H1 (cell line): ENCODE data around the gene GMEB2. TPM values are rescaled to one million over a fixed set of nuclear protein-coding genes. Genes with fewer than 3 reads are reported as not detected.

Experiments
- CTCF ChIA-PET: fragments of 300-600 bp; sonication (Branson Sonifier 250); formaldehyde crosslinking; loops from one replicate; lab custom pipeline; 2021; ENCODE audit not compliant: partially characterized antibody; lab: Charles Lee
- POLR2A ChIA-PET: fragments of 300-600 bp; sonication (Branson Sonifier 250); formaldehyde crosslinking; loops from one replicate; lab custom pipeline; 2021; ENCODE audit warnings: inconsistent platforms; ENCODE audit not compliant: partially characterized antibody; lab: Charles Lee
- DNase-seq, 2 experiments: peaks; one replicate each; pipeline versions ENCODE4 v3.0.0 to v3.0.0-alpha.2; 2010 to 2022; ENCODE audit warnings: low spot score in 2 of 2, low read depth in 1 of 2, mixed read lengths in 1 of 2
- FAIRE-seq: peaks from 2 replicates; lab custom pipeline; 2011; peaks lifted over from hg19 to GRCh38; lab: Jason Lieb, UNC
- H2AFZ ChIP-seq: 2 replicates; pipeline ENCODE4 v1.8.1; 2012; ENCODE audit warnings: low read length, inconsistent platforms
- H2AK5ac ChIP-seq: 2 replicates; pipeline ENCODE4 v1.6.1; 2013; ENCODE audit warnings: low read depth, low read length
- H2BK120ac ChIP-seq: replicated peaks from 2 replicates; pipeline ENCODE3; 2013; ENCODE audit warnings: low read depth, low read length, inconsistent platforms
- H2BK12ac ChIP-seq: 2 replicates; pipeline ENCODE4 v1.6.1; 2013; ENCODE audit warnings: low read depth, low read length
- H2BK15ac ChIP-seq: 2 replicates; pipeline ENCODE4 v1.6.1; 2013; ENCODE audit warnings: low read length
- H2BK20ac ChIP-seq: 2 replicates; pipeline ENCODE4 v1.6.1; 2013; ENCODE audit warnings: low read length
- H2BK5ac ChIP-seq: 2 replicates; pipeline ENCODE4 v1.6.1; 2013; ENCODE audit warnings: low read depth, low read length
- H3K14ac ChIP-seq: 2 replicates; pipeline ENCODE4 v1.6.1; 2013; ENCODE audit warnings: inconsistent platforms; ENCODE audit not compliant: insufficient read length
- H3K18ac ChIP-seq: 2 replicates; pipeline ENCODE4 v1.6.1; 2013; ENCODE audit warnings: low read length; ENCODE audit errors: extremely low read depth
- H3K23ac ChIP-seq: 2 replicates; pipeline ENCODE4 v1.6.1; 2013; ENCODE audit warnings: inconsistent platforms; ENCODE audit not compliant: insufficient read length
- H3K23me2 ChIP-seq: 2 replicates; pipeline ENCODE4 v1.6.1; 2013; ENCODE audit warnings: low read depth, low read length
- H3K27ac ChIP-seq: 2 replicates; pipeline ENCODE4 v1.6.1; 2011; ENCODE audit warnings: low read depth, low read length, inconsistent platforms
- H3K27me3 ChIP-seq, 4 experiments: replicated peaks in 1 of 4; 1 replicate in 1 of 4; 2 replicates in 3 of 4; pipeline versions ENCODE4 v1.6.1 to v1.8.1; 2011 to 2013; ENCODE audit warnings: low read length in 3 of 4, mild to moderate bottlenecking in 3 of 4, inconsistent platforms in 2 of 4, mixed read lengths in 2 of 4, moderate library complexity in 1 of 4; ENCODE audit not compliant: control insufficient read depth in 3 of 4, insufficient read depth in 3 of 4; ENCODE audit errors: extremely low read depth in 1 of 4
- H3K36me3 ChIP-seq, 4 experiments: 2 replicates each; pipeline versions ENCODE4 v1.6.1 to v1.8.1; 2011 to 2013; ENCODE audit warnings: mild to moderate bottlenecking in 4 of 4, low read length in 3 of 4, moderate library complexity in 2 of 4, control low read depth in 1 of 4, inconsistent platforms in 1 of 4; ENCODE audit not compliant: insufficient read depth in 4 of 4, control insufficient read depth in 2 of 4
- H3K4ac ChIP-seq: replicated peaks from 2 replicates; pipeline ENCODE3; 2013; ENCODE audit warnings: low read length, low read depth, mixed read lengths, inconsistent platforms; ENCODE audit not compliant: insufficient read length
- H3K4me1 ChIP-seq, 4 experiments: replicated peaks in 1 of 4; 1 replicate in 1 of 4; 2 replicates in 3 of 4; pipeline versions ENCODE4 v1.6.1 to v1.8.1; 2011 to 2013; ENCODE audit warnings: low read length in 3 of 4, inconsistent platforms in 2 of 4, mixed read lengths in 1 of 4; ENCODE audit not compliant: insufficient read depth in 4 of 4, control insufficient read depth in 3 of 4
- H3K4me2 ChIP-seq, 2 experiments: 2 replicates each; pipeline versions ENCODE4 v1.6.1 to v1.8.1; 2011 to 2013; ENCODE audit warnings: low read depth in 2 of 2, low read length in 2 of 2, control low read depth in 1 of 2, inconsistent platforms in 1 of 2, mild to moderate bottlenecking in 1 of 2; ENCODE audit not compliant: insufficient read depth in 1 of 2
- H3K4me3 ChIP-seq, 4 experiments: fragments of 200-600, 300-600 bp in 1 of 4; sonication (generic), shearing (Covaris generic), sonication (Bioruptor Twin) in 1 of 4; 2 replicates each; pipeline versions ENCODE4 v1.5.1 to v1.8.1; 2011 to 2016; ENCODE audit warnings: low read length in 4 of 4, low read depth in 3 of 4, control low read depth in 2 of 4, inconsistent platforms in 2 of 4, mild to moderate bottlenecking in 2 of 4, mixed read lengths in 1 of 4, moderate library complexity in 1 of 4; ENCODE audit not compliant: insufficient read depth in 2 of 4; ENCODE audit errors: extremely low read depth in 1 of 4
- H3K56ac ChIP-seq: replicated peaks from 2 replicates; pipeline ENCODE3; 2013; ENCODE audit warnings: low read depth, mild to moderate bottlenecking, mixed read lengths, low read length, inconsistent platforms; ENCODE audit not compliant: insufficient read length
- H3K79me1 ChIP-seq: 2 replicates; pipeline ENCODE4 v1.6.1; 2013; ENCODE audit warnings: low read depth, low read length, control low read depth
- H3K79me2 ChIP-seq, 2 experiments: 2 replicates each; pipeline versions ENCODE4 v1.6.1 to v1.8.1; 2012 to 2013; ENCODE audit warnings: low read length in 2 of 2, mild to moderate bottlenecking in 2 of 2, inconsistent platforms in 1 of 2; ENCODE audit not compliant: insufficient read depth in 2 of 2, control insufficient read depth in 1 of 2
- H3K9ac ChIP-seq, 4 experiments: replicated peaks in 1 of 4; 1 replicate in 1 of 4; 2 replicates in 3 of 4; pipeline versions ENCODE4 v1.6.1 to v1.8.1; 2011 to 2013; ENCODE audit warnings: low read depth in 3 of 4, low read length in 3 of 4, control low read depth in 2 of 4, mild to moderate bottlenecking in 2 of 4, moderate library complexity in 2 of 4, inconsistent platforms in 1 of 4; ENCODE audit errors: extremely low read depth in 1 of 4
- H3K9me3 ChIP-seq, 2 experiments: 2 replicates each; pipeline versions ENCODE4 v1.6.1 to v1.8.1; 2012 to 2013; ENCODE audit warnings: mild to moderate bottlenecking in 2 of 2, moderate library complexity in 2 of 2, control low read depth in 1 of 2, inconsistent platforms in 1 of 2, low read depth in 1 of 2, low read length in 1 of 2, mixed read lengths in 1 of 2; ENCODE audit not compliant: insufficient read depth in 2 of 2
- H4K20me1 ChIP-seq, 2 experiments: replicated peaks in 1 of 2; 2 replicates each; pipeline versions ENCODE3 to v1.8.1; 2011 to 2013; ENCODE audit warnings: inconsistent platforms in 2 of 2, low read length in 2 of 2, mild to moderate bottlenecking in 1 of 2; ENCODE audit not compliant: insufficient read depth in 2 of 2, control insufficient read depth in 1 of 2
- H4K5ac ChIP-seq: 2 replicates; pipeline ENCODE4 v1.6.1; 2013; ENCODE audit warnings: low read length, low read depth, mixed read lengths, inconsistent platforms; ENCODE audit not compliant: insufficient read length
- H4K8ac ChIP-seq: 2 replicates; pipeline ENCODE4 v1.8.0; 2013; ENCODE audit warnings: mild to moderate bottlenecking, moderate library complexity, low read length, inconsistent platforms; ENCODE audit not compliant: insufficient read depth; ENCODE audit errors: extremely low read depth
- H4K91ac ChIP-seq: replicated peaks from 2 replicates; pipeline ENCODE3; 2013; ENCODE audit warnings: low read length, mixed read lengths, inconsistent platforms; ENCODE audit not compliant: insufficient read length
- BACH1 ChIP-seq: IDR thresholded peaks from 2 replicates; pipeline ENCODE4 v1.6.1; 2012; ENCODE audit warnings: low read length, improper control_type of control experiment
- CBX5 ChIP-seq: fragments of 300-800, 300-1000 bp; sonication (generic); IDR thresholded peaks from 2 replicates; pipeline ENCODE4 v1.7.1; 2016; ENCODE audit warnings: antibody characterized with exemption, low read length, low read depth
- CHD2 ChIP-seq: IDR thresholded peaks from 2 replicates; pipeline ENCODE4 v1.6.1; 2012; ENCODE audit warnings: low read length, improper control_type of control experiment
- CREB1 ChIP-seq: IDR thresholded peaks from 2 replicates; pipeline ENCODE4 v1.6.1; 2012; ENCODE audit warnings: inconsistent platforms
- EGR1 ChIP-seq: IDR thresholded peaks from 2 replicates; pipeline ENCODE4 v1.6.1; 2011; ENCODE audit warnings: low read depth, low read length, borderline replicate concordance
- GABPA ChIP-seq: IDR thresholded peaks from 2 replicates; pipeline ENCODE4 v1.6.1; 2011; ENCODE audit warnings: mild to moderate bottlenecking, low read length, moderate library complexity, borderline replicate concordance; ENCODE audit not compliant: insufficient read depth
- GTF2F1 ChIP-seq: IDR thresholded peaks from 2 replicates; pipeline ENCODE4 v1.6.1; 2012; ENCODE audit warnings: low read depth, low read length, improper control_type of control experiment, borderline replicate concordance
- JUN ChIP-seq: IDR thresholded peaks from 2 replicates; pipeline ENCODE4 v1.6.1; 2011; ENCODE audit warnings: low read depth, mild to moderate bottlenecking, improper control_type of control experiment, low read length
- KDM1A ChIP-seq: fragments of 200-600, 300-600 bp; sonication (generic); IDR thresholded peaks from 2 replicates; pipeline ENCODE4 v1.7.1; 2016; ENCODE audit warnings: mild to moderate bottlenecking, low read length, borderline replicate concordance
- MAFK ChIP-seq: IDR thresholded peaks from 2 replicates; pipeline ENCODE4 v1.6.1; 2012; ENCODE audit warnings: low read depth, mild to moderate bottlenecking, improper control_type of control experiment, low read length
- NRF1 ChIP-seq: IDR thresholded peaks from 2 replicates; pipeline ENCODE4 v1.6.1; 2011; ENCODE audit warnings: mild to moderate bottlenecking, low read depth, low read length, improper control_type of control experiment
- POLR2AphosphoS5 ChIP-seq: IDR thresholded peaks from 2 replicates; pipeline ENCODE4 v1.6.1; 2011; ENCODE audit warnings: low read depth, low read length
- POU5F1 ChIP-seq: IDR thresholded peaks from 2 replicates; pipeline ENCODE4 v1.6.1; 2011; ENCODE audit warnings: low read depth, mild to moderate bottlenecking, low read length, moderate library complexity
- RBBP5 ChIP-seq: IDR thresholded peaks from 2 replicates; pipeline ENCODE4 v1.7.1; 2012; ENCODE audit warnings: low read depth, mild to moderate bottlenecking, inconsistent platforms, low read length, moderate library complexity, borderline replicate concordance
- SIX5 ChIP-seq: IDR thresholded peaks from 2 replicates; pipeline ENCODE4 v1.6.1; 2011; ENCODE audit warnings: mild to moderate bottlenecking, low read depth, low read length
- SP4 ChIP-seq: IDR thresholded peaks from 2 replicates; pipeline ENCODE4 v1.6.1; 2012; ENCODE audit warnings: low read length, inconsistent platforms
- WGBS, 2 experiments: shearing (Covaris generic) in 1 of 2; methylation state at CpG; one replicate each; pipeline versions ENCODE4 v1.1.6 to v1.1.7; 2013 to 2015; ENCODE audit warnings: low lambda C conversion rate in 2 of 2, mixed read lengths in 2 of 2, inconsistent platforms in 1 of 2, low coverage in 1 of 2, missing lambda C conversion rate in 1 of 2; ENCODE audit not compliant: insufficient replicate concordance in 2 of 2, insufficient coverage in 1 of 2, insufficient read length in 1 of 2; ENCODE audit errors: extremely low coverage in 1 of 2, missing lambda C conversion rate in 1 of 2; 5-methylcytosine and 5-hydroxymethylcytosine counted together
- polyA plus RNA-seq, 7 experiments: library from polyadenylated mRNA; depleted of rRNA in 3 of 7; stranded (reverse) in 5 of 7; unstranded in 2 of 7; fragments of >200 nt in 5 of 7; fragments of 200-250 nt in 2 of 7; gene quantifications; 1 replicate in 5 of 7; 2 replicates in 1 of 7; 4 replicates in 1 of 7; pipeline versions ENCODE4 v1.2.1 to v1.2.3, GENCODE V29; 2011 to 2013; ENCODE audit warnings: missing spikeins in 2 of 7, mixed read lengths in 2 of 7
- total RNA-seq: library from RNA; stranded (reverse); fragmentation: NEBNext Ultra II Directional; extraction: Animal tissue kit (Norgen Biotek cat#: 25700); gene quantifications from 2 replicates; pipeline ENCODE4 v1.2.1, GENCODE V29; 2021

The GMEB2 gene
- total and polyA plus RNA-seq, 2 of the 8 experiments (the other 6 are each of a cell fraction or from before 2014, with no cell fraction given), result 12.9 to 14.2 TPM

GRCh38 chr20:63551068-63551467 lies 75.8 kb downstream of the GMEB2 start:
- WGBS, 2 experiments, result 83% methylated on average over 9 of the region's 9 CpGs; no CpG with 5 or more reads in 1 of the 2 experiments
- peak overlapping the region; percentile 53; the same call in 1 of the 2 replicates for H2BK12ac ChIP-seq
- FAIRE-seq, result no peak
- no peak overlapping the region for H3K56ac ChIP-seq
- peaks cover 0 to 36% (median 18%) of the 10 kb centered on the region in 4 experiments; a peak in 6 of 7 replicates for H3K4me1 ChIP-seq
- peak overlapping the region; percentile 32; the same call in 1 of the 2 replicates for H2AK5ac ChIP-seq
- peaks cover 4% of the 10 kb centered on the region; the same call in 1 of the 2 replicates for H3K23me2 ChIP-seq
- H4K20me1 ChIP-seq, result peaks cover 0 to 1% of the 10 kb centered on the region in 2 experiments
- no peak overlapping the region for H2AFZ ChIP-seq
- no peak overlapping the region for H2BK15ac ChIP-seq
- H2BK20ac ChIP-seq, result peak overlapping the region; percentile 89
- H2BK120ac ChIP-seq, result peak overlapping the region; percentile 61
- no peak overlapping the region; the same call in 1 of the 2 replicates for H4K8ac ChIP-seq
- H3K18ac ChIP-seq, result no peak overlapping the region
- no peak for DNase-seq
- no peaks in the 10 kb centered on the region for H3K79me2 ChIP-seq
- H4K91ac ChIP-seq, result peak overlapping the region; percentile 73
- H3K9ac ChIP-seq, result no peak overlapping the region
- H2BK5ac ChIP-seq, result no peak overlapping the region
- H3K4me2 ChIP-seq, result no peak overlapping the region
- H3K79me1 ChIP-seq, result no peaks in the 10 kb centered on the region
- no peak overlapping the region for H3K4ac ChIP-seq
- no peak overlapping the region for H3K23ac ChIP-seq
- no peak overlapping the region for H3K27ac ChIP-seq
- ChIA-PET POLR2A (interaction anchor here (0.8 to 2.2 kb wide), 5 partner anchors 9 to 390 kb away, joined by 3 to 7 read pairs (median 3); partner anchors contain the start of genes PTK6 and STMN3), CTCF (interaction anchor here (0.6 to 3.3 kb wide), 6 partner anchors 13 to 91 kb away, joined by 3 to 22 read pairs (median 4); partner anchors contain the start of gene PTK6)
- H4K5ac ChIP-seq, result no peak overlapping the region
- H3K9me3 ChIP-seq, result no peaks in the 10 kb centered on the region
- H3K27me3 ChIP-seq, result no peaks in the 10 kb centered on the region; a peak in 1 of 7 replicates
- H3K4me3 ChIP-seq, result no peak overlapping the region
- no peaks in the 10 kb centered on the region for H3K36me3 ChIP-seq
- H3K14ac ChIP-seq, result no peak overlapping the region
- TF ChIP-seq SP4 (no peak), CBX5 (no peak), EGR1 (no peak), RBBP5 (no peak), MAFK (no peak), CREB1 (no peak), JUN (no peak), NRF1 (no peak), POLR2AphosphoS5 (no peak), GABPA (no peak), CHD2 (no peak), SIX5 (no peak), POU5F1 (no peak), KDM1A (no peak), BACH1 (no peak), GTF2F1 (no peak)
